Fibroblast of pulmonary artery (primary cell): Measurements from ENCODE around the gene KRT26.

Experiments used
- DNase-seq: peaks from one replicate; pipeline ENCODE4 v3.0.0-alpha.2; 2010; ENCODE audit warnings: low read depth
- H3K4me3 ChIP-seq: replicated peaks from 2 replicates; pipeline ENCODE4 v1.5.1; 2011; ENCODE audit warnings: low read depth, mild to moderate bottlenecking, control low read depth, low read length, moderate library complexity
- CTCF ChIP-seq: IDR thresholded peaks from 2 replicates; pipeline ENCODE4 v1.5.1; 2011; ENCODE audit warnings: mild to moderate bottlenecking, control low read depth, low read length, inconsistent platforms; ENCODE audit errors: missing control alignments

Gene KRT26

GRCh38 chr17:40809721-40810421 lies 37.9 kb upstream of the KRT26 start:
- TF ChIP-seq CTCF: no peak
- H3K4me3 ChIP-seq: no peak overlapping the region
- DNase-seq: peak; percentile 23

GRCh38 chr17:40806131-40806530 lies 34.1 kb upstream of the KRT26 start:
- DNase-seq: peak; percentile 8
- TF ChIP-seq CTCF: no peak
- no peak overlapping the region for H3K4me3 ChIP-seq

GRCh38 chr17:40803617-40804082 lies 31.6 kb upstream of the KRT26 start:
- peak; percentile 69 for DNase-seq
- TF ChIP-seq CTCF: peak; percentile 93
- H3K4me3 ChIP-seq: no peak overlapping the region

GRCh38 chr17:40801157-40801556 lies 29.2 kb upstream of the KRT26 start:
- no peak for TF ChIP-seq CTCF
- DNase-seq: no peak
- no peak overlapping the region for H3K4me3 ChIP-seq

GRCh38 chr17:40800381-40800780 lies 28.4 kb upstream of the KRT26 start:
- no peak for TF ChIP-seq CTCF
- no peak for DNase-seq
- H3K4me3 ChIP-seq: no peak overlapping the region

GRCh38 chr17:40799859-40800258 lies 27.9 kb upstream of the KRT26 start, which contains the start of gene KRT28:
Gene KRT28 (minus strand): TSS chr17:40799959. CDS start chr17:40799893, 66 bp downstream.
- TF ChIP-seq CTCF: no peak
- H3K4me3 ChIP-seq: no peak within 1 kb of the TSS
- DNase-seq: no peak

- no peak overlapping the region for H3K4me3 ChIP-seq
- TF ChIP-seq CTCF: no peak
- no peak for DNase-seq
Observed at GRCh38 chr17:40796846-40797245, 24.8 kb upstream of the KRT26 start.
